Stimulated activated CD4-positive, alpha-beta T cell treated with anti-CD3 and anti-CD28 coated beads, Interleukin-12 subunit alpha, Interleukin-12 subunit beta, amount 100 ng/mL, for 24 hours (primary cell): Measurements from ENCODE around the gene DIS3L.
"Not testable (repeated sequence)": the region's sequence is repeated elsewhere in the genome, so short reads cannot be mapped to it uniquely, and the experiment has no call there.

Experiments
- DNase-seq, 2 experiments: peaks; one replicate each; pipeline ENCODE4 v3.0.0-alpha.2; 2020; ENCODE audit warnings: low read depth in 2 of 2

The DIS3L gene

DNA sequence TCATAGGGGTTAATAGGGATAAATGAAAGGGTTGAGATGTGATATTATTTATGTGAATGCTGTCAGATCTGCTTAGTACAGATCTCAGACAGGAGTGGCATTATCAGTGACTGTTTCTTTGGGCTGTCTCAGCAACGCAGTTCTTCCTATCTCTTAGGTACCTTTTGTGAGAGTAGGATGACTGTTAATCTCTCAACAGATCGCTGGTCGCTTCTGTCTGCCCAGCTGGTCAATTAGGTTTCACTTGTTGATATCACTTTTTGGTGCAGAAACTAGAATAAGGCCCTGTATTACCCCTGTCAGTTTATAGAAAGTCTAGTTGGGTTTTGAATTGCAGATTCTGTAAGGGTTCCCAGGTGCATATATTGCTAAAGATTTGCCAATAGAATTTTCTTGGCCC lies 16.5 kb downstream of the DIS3L start:
- no peak for DNase-seq

DNA sequence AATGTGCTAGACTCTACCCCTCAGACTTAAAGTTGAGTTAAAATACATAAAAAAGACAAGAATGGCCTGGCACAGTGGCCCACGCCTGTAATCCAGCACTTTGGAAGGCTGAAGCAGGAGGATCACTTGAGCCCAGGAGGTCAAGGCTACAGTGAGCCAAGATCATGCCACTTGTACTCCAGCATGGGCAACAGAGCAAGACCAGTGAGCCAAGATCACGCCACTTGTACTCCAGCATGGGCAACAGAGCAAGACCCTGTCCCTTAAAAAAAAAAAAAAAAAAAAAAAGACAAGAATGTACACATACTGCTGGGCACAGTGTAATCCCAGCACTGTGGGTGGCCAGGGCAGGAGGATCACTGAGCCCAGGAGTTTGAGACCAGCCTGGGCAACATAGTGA lies 17.4 kb downstream of the DIS3L start:
- no peak for DNase-seq

DNA sequence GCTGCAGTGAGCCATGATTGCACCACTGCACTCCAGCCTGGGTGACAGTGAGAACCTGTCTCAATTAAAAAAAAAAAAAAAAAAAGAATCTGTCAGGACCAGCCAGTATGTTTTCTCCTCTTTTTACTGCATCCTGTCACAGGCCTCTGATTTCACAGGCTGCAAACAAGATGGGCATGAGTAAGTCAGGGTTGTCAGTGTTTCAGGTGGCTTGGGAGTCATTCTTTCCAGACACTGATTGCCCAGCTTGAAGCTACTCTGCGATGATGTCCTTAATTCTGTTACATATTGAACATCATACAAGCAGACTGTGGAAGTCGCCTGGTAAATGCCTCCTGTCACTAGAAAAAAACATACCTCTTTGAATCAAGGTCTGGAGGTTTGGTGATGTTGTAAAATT lies 18.8 kb downstream of the DIS3L start:
- DNase-seq, result no peak

DNA sequence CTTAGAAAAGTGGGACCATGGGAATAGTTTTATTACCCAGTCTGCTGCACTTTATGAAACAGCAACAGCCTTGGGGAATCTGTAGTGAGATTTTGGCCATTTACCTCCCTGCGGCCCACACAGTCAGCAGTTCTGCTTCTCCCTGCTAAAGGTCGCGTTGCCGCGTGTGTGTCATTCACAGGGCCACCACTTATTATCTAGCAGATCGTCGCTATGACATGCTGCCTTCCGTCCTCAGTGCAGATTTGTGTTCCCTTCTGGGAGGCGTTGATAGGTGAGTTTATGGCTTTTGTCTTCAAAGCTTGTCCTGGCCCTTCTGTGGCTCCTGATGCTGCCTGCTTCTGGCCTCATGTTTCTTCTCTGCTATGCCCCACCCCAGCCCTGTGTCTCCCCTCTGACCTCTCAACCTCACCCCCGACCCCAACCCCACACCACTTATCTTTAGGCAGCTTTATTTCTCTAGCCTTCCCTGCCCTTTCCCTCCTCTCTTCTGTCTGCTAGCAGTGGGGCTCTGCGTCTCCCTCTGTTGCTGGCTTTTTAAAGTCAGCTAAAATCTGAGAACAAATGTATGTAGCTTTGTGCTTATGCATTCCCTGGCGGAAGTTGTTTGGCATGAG lies 30.1 kb downstream of the DIS3L start:
- no peak for DNase-seq

DNA sequence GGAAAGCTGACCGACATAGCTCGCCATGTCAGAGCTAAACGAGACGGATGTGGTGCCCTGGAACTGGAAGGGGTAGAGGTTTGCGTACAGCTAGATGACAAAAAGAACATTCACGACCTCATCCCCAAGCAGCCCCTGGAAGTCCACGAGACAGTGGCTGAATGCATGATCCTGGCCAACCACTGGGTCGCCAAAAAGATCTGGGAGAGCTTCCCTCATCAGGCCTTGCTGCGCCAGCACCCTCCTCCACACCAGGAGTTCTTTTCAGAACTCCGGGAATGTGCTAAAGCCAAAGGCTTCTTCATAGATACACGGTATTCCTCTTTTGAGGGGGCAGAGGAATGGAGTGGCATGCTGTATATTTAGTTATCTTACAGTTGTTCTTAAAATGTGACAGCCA lies 32.7 kb downstream of the DIS3L start:
- no peak for DNase-seq

DNA sequence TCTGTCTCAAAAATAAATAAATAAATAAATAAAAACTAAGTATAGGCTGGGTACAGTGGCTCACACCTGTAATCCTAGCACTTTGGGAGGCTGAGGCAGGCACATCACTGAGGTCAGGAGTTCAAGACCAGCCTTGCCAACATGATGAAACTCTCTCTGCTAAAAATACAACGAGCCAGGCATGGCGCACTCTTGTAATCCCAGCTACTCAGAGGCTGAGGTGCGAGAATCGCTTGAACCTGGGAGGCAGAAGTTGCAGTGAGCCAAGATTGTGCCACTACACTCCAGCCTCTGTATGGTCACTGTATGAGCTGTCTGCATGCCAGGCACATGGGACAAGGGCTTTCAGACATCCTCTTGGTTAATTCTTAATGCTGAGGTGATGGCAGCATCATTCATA lies 34.4 kb downstream of the DIS3L start:
- DNase-seq, result no peak

DNA sequence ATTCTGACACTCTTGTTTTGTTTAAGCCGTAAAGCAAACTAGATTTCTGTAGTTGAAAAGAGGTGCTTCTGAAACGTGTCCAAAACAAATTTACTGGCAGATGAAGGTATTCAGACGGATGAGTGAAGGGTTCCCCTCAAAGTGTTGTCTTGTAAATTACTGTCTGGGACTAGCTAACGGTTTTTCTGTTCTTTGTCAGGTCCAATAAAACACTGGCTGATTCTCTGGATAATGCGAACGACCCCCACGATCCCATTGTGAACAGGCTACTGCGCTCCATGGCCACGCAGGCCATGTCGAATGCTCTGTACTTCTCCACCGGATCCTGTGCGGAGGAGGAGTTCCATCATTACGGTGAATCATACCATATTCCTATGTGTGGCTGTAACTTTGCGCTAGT lies 35.4 kb downstream of the DIS3L start:
- no peak for DNase-seq

DNA sequence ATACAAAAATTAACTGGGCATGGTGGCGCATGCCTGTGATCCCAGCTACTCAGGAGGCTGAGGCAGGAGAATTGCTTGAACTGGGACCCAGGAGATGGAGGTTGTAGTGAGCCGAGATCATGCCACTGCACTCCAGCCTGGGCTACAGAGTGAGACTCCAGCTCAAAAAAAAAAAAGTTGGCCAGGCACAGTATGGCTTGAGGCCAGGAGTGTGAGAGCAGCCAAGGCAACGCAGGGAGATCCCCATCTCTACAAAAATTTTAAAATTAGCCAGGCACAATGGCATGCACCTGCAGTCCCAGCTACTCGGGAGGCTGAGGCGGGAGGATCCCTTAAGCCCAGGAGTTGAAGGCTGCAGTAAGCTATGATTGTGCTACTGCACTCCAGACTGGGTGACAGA lies 55.2 kb downstream of the DIS3L start:
- DNase-seq, result not testable (repeated sequence)

DNA sequence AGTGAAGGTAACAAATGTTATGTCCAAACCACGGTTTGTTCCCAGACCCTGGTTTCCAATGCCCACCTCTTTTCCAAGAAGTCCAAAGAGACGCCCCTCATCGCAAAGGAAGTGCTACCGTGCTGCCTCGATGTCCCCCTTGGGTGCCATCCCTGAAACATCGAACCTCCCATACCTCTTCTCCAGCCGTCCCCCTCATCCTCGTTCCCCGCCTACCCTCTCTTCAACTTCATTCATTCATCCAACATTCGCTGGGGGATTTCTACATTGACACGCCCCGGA lies 62.6 kb downstream of the DIS3L start:
- peak in 1 of 2 experiments; percentile 14 for DNase-seq

DNA sequence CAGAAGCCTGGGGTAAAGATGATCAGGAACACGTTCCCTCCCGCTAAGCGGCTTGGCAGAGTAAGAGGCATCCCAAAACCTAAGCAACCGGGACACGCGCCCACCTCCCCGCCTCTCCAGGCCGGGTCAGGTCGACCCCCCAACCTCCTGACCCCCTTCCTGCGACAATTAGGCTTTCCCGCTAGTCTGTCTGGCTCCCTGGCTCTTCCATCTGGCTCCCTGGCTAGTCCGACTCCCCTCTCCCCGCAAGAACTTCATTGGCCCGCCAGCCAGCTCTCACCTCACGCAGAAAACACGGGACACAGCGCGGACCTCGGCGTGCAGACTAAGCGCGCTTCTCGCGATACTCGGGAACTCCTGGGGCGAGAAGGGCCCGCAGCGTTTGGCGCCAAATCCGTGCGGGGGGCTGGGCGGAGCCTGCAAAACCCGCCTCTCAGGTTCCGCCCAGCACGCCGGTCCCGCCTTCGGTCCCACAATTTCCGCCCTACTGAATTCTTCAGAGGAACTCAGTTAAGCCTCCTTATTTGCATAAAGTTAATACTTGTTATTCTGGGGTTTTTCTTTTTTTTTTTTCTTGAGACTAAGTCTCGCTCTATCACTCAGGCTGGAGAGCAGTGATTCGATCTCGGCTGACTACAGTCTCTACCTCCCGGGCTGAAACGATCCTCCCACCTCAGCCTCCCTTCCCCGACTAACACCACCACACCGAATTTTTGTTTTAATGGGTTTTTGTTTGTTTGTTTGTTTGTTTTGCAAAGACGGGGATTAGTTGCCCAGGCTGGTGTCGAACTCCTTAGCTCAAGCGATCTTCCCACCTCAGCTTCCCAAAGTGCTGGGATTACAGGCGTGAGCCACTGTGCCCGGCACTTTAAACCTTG lies 63.2 kb downstream of the DIS3L start, which contains the start of gene TIPIN:
TIPIN (minus strand) TSS at position 327 of the 878 bp plus-strand sequence. CDS start 3,738 bp downstream, outside the sequence.
- DNase-seq, result peak; percentile 94 to 96

DNA sequence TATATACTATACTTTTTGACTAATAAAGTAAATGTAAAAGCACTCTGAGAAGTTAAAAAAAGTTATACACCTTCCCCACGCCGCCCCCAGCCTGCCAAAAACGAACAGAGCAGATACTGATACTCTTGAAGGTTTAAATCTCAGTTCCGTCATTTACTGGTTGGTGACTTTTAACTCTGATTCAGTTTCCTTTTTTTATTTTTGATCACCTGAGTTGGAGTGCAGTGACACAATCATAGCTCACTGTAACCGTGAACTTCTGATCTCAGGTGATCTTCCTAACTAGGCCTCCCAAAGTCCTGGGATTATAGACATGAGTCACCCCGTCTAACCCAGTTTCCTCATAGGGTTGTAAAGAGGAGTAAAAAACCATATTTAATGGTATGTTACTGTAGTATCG lies 66.4 kb downstream of the DIS3L start:
- DNase-seq, result no peak

DNA sequence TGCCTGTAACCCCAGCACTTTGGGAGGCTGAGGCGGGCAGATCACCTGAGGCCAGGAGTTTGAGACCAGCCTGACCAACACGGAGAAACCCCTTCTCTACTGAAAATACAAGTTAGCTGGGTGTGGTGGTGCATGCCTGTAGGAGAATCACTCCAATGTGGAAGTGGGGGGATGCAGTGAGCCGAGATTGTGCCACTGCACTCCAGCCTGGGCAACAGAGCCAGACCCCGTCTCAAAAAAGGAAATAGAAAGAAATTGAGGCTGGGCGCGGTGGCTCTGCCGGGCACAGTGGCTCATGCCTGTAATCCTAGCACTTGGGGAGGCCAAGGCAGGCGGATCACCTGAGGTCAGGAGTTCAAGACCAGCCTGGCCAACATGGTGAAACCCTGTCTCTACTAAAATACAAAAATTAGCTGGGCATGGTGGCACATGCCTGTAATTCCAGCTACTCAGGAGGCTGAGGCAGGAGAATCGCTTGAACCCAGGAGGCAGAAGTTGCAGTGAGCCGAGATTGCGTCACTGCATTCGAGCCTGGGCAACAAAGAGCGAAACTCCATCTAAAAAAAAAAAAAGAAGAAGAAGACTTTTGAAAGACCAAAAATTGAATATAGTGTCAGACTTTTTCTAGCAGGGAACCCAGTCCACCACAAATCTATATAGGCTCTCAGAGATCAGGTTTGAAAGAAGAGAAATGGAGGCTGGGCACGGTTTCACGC lies 68.5 kb downstream of the DIS3L start:
- not testable (repeated sequence) for DNase-seq

DNA sequence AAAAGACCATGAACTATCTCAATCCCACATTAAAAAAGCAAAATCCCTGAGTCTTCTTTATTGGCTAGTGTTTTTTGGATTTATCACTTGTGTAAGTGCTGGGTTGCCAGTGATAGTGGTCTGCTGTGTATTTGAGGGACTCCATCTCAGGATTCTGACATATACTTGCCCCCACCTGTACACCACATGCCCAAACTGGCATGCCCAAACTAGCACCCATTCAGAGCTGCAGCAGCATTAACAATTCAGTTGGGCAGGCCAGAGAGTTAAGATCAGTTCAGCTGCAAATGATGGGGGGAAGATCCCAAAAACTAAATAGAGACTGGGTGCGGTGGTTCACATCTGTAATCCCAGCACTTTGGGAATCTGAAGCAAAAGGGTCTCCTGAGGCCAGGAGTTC lies 69.4 kb downstream of the DIS3L start:
- no peak for DNase-seq

DNA sequence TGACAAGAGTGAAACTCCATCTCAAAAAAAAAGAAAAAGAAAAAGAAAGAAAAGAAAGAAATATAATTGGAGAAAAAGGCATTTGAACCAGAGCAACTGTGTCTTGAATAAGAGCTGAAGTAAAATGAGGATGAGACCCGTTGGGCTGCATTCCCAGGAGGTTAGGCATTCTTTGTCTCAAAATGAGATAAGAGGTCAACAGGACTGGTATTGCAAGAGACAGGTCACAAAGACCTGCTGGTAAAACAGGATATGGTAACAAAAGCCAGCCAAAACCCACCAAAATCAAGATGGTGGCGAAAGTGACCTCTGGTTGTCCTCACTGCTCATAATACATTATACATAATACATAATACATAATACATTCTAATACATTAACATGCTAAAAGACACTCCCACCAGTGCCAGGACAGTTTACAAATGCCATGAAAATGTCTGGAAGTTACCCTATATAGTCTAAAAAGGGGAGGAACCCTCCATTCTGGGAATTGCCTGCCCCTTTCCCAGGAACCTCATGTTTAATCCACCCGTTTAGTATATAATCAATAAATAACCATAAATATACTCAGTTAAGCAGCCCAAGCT lies 71.7 kb downstream of the DIS3L start:
- no peak for DNase-seq

DNA sequence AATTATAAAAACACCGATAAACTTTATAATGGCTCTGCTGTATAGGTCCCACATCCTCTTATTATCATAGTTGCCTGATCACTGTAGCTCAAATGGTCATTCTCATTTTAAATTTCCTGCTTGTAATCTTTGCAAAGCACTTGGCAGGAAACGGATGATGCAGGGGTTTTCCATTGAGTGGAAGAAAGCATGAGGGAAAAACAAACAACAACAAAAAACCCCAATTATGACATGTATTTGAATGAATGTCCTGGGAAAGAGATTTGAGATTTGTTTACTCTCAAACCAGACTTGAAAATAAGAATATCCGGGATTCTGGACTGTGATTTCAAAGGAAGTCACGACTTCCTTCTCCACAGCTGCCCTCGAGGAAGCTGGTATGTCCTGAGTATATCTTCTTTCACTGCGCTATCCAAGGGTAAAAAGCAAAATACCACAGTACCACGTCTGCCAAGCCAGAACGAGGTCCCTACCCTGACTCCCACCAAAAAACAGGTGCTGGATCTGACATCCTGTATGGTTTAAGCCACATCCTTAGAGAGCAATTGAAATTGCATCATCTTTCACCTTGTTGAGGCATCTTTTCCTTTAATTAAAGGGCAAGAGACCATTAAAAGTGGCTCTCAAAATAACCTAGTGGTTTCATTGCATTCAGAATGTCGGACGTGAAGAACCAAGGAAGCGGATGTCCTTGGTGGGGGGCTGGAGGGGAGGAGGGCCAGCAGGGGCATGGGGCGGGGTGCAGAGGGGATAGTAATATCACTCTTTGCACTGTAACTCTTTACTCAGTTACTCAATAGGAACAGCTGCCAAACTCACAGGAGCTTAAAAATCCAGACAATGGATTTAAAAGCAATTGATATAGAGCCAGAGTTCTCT lies 76.6 kb downstream of the DIS3L start:
- DNase-seq, result no peak

DNA sequence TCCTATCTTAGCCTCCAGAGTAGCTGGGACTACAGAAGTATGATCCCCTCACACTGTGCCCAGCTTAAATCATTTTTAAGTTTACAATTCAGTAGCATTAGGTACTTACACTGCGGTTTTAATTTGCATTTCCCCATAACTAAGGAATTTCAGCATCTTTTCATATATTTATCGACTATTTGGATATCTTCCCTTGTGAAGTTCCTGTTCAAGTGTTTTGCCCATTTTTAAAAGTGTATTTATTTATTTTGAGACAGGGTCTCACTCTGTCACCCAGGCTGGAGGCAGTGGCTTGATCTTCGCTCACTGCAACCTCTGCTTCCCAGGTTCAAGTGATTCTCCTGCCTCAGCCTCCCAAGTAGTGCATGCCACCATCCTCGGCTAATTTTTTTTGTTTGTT lies 80.8 kb downstream of the DIS3L start:
- DNase-seq, result no peak

DNA sequence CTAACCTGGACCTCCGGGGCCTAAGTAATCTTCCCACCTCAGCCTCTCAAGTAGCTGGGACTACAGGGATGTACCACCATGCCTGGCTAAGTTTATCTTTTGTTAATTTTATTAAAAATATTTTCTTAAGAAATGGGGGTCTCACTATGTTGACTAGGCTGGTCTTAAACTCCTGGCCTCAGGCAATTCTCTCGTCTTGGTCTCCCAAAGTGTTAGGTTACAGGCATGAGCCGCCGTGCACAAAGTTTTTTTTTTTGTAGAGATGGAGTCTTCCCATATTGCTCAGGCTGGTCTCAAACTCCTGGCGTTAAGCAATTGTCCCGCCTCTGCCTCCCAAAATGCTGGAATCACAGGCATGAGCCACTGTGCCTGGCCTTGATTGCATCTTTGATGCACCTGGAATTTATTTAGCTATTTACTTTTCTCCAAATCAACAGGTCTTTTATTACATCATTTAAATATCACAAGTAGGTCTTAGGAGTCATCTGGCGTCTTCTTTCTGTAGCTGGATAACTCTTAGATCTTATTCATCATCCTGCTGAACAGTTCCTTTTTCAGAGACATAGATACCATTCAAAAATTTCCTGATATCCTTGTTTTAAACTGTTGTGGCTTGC lies 85.6 kb downstream of the DIS3L start:
- no peak for DNase-seq

DNA sequence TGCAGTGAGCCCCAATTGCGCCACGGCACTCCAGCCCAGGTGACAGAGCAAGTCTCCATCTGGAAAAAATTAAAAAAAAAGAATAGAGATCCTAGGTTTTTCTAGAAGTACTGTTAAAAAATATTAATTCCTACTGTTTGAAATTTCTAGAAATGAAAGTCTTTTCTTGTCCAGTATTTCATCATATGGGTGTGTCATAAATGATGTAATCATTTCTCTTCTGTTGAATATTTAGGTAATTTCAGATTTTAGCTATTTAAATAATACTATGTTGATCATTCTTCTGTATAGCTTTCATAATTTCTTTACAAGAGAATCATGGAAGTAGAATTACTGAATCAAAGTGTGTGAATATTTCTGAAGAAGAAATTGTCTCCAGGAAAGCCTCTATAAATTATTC lies 88.0 kb downstream of the DIS3L start:
- DNase-seq, result not testable (repeated sequence)
